Activated gamma-delta T cell (primary cell): ENCODE results near the gene TADA2A.
"Not testable (repeated sequence)": the region's sequence is repeated elsewhere in the genome, so short reads cannot be mapped to it uniquely, and the experiment has no call there.

Experiments used
- DNase-seq: peaks from one replicate; lab custom pipeline; 2025; lab: John Stamatoyannopoulos, UW

TADA2A gene

GRCh38 chr17:37399265-37399803, 7.4 kb upstream of the TADA2A start:
- no peak for DNase-seq

DNA sequence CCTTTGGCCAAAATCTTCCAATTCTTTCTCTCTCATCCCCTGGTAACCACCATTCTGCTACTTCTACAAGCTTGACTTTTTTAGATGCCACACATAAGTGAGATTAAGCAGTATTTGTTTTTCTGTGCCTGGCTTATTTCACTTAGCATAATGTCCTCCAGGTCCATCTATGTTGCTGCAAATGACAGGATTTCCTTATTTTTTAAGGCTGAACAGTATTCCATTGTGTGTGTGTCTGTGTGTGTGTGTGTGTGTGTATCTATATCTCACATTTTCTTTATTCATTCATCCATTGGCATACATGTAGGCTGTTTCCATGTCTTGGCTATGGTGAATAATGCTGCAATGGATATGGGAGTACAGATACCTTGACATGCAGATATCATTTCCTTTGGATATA, 6.2 kb upstream of the TADA2A start:
- DNase-seq, result no peak

- DNase-seq, result not testable (repeated sequence)
These were observed 1.2 kb upstream of the TADA2A start for GRCh38 chr17:37405522-37405921.

GRCh38 chr17:37405955-37406634, 591 bp upstream of the TADA2A start:
- no peak for DNase-seq

- DNase-seq, result not testable (repeated sequence)
These were observed 1.4 kb downstream of the TADA2A start for GRCh38 chr17:37408145-37408479.

- DNase-seq, result no peak
These were observed 3.7 kb downstream of the TADA2A start for GRCh38 chr17:37410357-37410756.

GRCh38 chr17:37413875-37414519, 7.3 kb downstream of the TADA2A start:
- DNase-seq, result no peak

GRCh38 chr17:37417852-37418251, 11.2 kb downstream of the TADA2A start:
- no peak for DNase-seq

DNA sequence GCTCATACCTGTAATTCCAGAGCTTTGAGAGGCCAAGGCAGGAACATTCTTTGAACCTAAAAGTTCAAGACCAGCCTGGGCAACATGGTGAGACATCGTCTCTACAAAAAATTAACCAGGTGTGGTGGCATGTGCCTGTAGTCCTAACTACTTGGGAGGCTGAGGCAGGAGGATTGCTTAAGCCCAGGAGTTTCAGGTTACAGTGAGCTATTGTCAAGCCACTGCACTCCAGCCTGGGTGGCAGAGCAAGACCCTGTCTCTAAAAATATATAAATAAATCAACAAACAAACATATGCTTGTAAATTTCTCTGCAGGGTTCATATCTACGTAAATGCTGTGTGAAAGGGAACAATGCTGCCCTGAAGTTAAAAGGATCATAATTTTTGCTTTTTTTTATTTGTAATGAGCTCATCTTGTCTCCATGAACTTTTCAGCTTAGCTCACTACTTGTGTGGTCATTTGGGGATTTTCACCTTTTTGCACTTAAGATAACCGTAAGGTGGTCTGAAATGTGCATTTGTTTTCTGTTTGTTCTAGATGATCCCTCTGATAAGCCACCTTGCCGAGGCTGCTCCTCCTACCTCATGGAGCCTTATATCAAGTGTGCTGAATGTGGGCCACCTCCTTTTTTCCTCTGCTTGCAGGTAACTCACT, 16.4 kb downstream of the TADA2A start:
- no peak for DNase-seq

DNA sequence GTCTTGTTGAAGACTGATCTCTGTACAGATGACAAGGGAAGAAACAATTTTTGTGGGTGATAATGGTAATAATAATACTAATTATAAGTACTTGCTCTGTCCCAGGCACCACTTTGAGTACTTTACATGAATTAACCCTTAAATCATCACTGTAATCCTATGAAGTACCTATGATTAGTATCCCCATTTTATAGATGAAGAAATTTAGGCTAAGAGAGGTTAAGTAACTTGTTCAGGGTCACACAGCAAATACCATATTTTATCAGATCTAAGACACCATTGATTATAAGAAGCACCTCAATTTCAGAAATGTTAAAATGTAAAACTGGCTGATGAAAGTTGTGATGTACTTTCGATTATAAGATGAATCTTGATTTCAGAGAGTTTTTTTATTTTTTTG, 18.6 kb downstream of the TADA2A start:
- DNase-seq, result no peak

DNA sequence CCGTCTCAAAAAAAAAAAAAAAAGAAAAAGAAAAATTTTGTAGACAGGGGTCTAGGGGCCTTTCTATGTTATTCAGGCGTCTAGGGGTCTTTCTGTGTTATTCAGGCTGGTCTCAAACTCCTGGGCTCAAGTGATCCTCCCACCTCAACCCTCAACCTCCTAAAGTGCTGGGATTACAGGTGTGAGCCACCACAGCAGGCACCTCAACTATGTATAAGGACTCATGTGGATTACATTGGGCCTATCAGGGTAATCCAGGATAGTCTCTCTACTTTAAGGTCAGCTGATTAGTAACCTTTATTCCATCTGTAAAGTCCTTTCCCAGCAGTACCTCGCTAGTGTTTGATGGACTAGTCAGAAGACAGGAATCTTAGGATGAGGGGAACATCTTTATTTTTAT, 22.4 kb downstream of the TADA2A start:
- DNase-seq, result no peak

DNA sequence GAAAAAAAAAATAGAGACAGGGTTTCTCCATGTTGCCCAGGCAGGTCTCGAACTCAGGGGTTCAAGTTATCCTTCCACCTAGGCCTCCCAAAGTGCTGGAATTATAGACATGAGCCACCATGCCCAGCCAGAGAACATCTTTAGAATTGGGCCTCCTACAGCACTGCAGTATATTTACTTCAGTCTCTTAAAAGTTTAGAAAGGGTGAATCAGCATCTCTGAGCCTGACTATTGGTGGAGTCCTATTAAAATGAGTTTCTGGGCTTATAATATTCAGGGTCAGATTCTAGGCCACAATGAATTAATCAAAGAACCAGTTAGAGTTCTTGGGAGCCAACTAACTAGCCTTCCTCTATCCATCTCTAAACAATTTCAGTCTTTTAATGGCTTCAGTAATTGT, 22.8 kb downstream of the TADA2A start:
- no peak for DNase-seq

DNA sequence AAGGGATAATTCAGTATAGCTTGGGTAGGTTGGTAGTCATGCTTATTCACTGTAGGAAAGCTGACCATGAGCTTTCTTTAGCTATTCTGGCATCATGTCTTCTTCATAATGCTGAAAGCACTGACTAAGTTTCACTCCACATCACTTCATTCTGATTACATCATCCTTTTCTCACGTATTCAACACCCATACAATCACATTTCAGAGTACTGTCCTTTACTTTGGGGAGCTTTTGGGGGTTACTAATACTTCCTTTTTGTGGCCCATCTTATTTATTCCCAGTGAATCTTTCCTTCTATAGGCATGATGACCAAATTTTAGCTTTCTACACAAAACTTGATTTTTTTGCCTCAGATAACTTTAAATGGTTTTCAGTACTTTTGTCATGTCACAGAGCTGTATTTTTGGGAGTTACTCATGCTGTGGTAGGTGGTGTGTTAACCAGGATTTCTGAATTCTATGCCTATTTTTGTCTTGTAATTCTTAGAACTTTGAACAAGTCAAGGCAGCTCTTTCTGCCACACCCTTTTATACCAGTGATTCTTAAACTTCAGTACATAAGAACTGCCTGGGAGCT, 23.5 kb downstream of the TADA2A start:
- DNase-seq, result no peak

- DNase-seq, result no peak
These were observed 26.0 kb downstream of the TADA2A start for GRCh38 chr17:37432671-37433070.

GRCh38 chr17:37438141-37438540, 31.5 kb downstream of the TADA2A start:
- no peak for DNase-seq

GRCh38 chr17:37440424-37440823, 33.7 kb downstream of the TADA2A start:
- no peak for DNase-seq

DNA sequence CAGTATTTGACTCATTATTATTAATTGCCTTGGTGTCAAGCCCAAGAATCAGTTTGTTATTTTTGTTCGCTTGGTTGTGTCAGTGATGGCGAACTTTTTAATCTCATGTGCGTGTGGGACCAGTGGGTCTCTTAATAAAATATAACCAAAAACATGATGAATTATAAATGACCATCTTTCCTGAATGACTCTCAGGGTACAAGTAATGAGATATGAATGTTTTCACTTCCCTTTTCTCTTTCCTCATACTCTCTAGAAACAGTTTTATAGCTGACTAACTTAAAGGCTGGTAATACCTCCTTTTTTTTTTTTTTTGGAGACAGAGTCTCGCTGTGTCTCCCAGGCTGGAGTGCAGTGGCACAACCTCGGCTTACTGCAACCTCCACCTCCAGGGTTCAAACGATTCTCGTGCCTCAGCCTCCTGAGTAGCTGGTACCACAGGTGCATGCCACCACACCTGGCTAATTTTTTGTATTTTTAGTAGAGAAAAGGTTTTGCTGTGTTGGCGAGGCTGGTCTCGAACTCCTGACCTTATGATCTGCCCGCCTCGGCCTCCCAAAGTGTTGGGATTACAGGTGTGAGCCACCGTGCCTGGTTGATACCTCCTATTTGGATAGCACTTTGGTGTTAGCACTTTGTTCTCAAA, 34.8 kb downstream of the TADA2A start:
- not testable (repeated sequence) for DNase-seq

DNA sequence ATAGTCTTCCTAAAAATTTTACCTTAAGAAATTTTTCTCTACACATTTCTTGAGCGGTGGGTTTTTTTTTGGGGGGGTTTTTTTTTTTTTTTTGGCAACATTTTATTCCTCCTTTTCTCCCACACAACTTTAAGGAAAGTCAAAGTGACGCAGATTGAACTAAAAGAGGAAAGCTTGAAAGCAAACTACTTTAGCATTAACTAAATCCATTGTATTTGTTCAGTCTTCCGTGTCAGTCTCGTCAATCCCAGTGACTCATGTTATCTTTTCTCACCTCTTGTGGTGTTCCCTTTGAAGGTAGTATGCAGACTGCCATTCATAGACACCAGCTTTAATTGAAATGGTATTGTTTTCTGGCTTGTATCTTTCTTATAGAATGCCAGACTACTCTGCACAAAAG, 39.3 kb downstream of the TADA2A start:
- DNase-seq, result no peak

- no peak for DNase-seq
These were observed 41.0 kb downstream of the TADA2A start for GRCh38 chr17:37447641-37448040.

DNA sequence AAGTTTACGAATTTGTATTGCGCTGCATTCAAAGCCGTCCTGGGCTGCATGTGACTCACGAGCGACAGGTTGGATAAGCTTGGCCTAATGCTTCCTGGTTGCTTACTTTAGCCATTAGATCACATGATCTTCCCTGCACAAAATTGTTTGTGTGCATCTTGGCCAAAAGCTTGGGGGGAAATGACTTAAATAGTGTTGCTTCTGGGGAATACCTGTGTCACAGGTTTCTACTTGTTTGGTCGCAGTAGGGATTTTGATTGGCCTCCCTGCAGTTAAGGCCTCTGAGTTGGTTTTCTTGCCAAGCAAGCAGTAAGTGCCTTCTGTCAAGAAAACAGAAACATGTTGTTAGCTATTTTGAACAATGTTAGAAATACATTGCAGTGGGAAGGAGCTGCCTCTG, 43.4 kb downstream of the TADA2A start:
- no peak for DNase-seq

- DNase-seq, result not testable (repeated sequence)
These were observed 51.1 kb downstream of the TADA2A start for GRCh38 chr17:37457801-37458200.

DNA sequence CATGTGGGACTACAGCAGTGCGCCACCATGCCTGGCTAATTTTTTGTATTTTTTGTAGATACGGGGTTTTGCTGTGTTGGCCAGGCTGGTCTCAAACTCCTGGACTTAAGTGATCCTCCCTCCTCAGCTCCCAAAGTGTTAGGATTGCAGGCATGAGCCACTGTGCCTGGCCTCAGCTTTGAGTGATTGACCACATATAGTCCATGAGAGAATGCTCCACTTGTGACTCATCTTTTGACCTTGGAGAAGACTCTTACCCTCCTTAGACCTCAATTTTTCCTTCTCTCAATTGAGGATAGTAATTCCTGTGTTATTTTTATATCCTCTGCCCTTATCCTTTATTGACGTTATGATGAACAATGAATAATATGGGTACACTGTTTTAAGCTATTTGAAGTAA, 52.1 kb downstream of the TADA2A start:
- no peak for DNase-seq
